HG03521 (cell line): Measurements from ENCODE around the gene PFKP.

Experiments used
- ATAC-seq: cut with Tn5 transposase; IDR thresholded peaks from one replicate; pipeline ENCODE4 v1.9.1; 2021; ENCODE audit warnings: mild to moderate bottlenecking, moderate library complexity; ENCODE audit not compliant: unreplicated experiment

The PFKP gene

DNA sequence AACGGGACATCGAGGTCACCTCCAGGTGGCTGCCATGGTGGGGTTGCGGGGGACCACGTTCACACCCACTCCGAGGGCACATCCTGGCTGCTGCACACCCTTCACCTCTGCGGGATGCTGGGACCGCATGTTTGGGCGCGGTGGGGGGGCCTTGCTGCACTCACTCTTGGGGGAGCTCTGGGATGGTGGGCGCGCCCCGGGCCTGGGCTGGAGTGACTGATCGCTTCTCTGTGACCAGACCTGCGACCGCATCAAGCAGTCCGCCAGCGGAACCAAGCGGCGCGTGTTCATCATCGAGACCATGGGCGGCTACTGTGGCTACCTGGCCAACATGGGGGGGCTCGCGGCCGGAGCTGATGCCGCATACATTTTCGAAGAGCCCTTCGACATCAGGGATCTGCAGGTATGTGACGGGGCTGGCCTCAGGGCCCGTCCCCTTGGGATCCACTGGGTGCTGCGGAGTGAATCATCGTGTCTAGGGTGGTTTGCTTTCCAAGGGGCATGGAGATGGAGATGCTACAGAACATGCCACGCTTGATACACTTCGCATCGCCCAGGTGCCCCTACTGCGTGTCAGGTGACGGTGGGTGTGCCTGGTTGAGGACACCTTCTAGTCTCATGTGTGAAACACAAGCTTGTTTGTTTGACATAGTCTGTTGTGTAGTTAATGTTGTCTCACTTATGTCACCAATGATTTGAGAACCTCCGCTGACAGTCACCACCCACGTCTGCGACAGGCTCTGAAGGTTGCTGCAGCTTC is 62.4 kb downstream of the PFKP start:
- ATAC-seq, result no peak

DNA sequence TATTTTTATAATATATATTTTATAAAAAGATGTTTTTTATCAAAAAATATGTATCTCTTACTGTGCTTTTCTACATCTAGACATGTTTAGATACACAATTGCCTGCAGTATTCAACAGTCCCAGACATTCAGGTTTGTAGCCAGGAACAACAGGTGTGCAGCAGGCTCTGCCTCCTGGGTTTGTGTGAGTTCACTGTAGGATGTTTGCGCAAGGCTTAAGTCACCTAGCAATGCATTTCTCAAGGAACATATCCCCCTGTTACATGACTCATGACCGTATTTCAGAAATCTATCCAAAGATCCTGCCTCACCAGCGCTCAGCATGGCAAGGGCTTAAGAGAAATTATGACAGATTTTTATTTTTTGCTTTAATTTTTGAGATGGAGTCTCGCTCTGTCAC is 63.8 kb downstream of the PFKP start:
- ATAC-seq, result no peak

DNA sequence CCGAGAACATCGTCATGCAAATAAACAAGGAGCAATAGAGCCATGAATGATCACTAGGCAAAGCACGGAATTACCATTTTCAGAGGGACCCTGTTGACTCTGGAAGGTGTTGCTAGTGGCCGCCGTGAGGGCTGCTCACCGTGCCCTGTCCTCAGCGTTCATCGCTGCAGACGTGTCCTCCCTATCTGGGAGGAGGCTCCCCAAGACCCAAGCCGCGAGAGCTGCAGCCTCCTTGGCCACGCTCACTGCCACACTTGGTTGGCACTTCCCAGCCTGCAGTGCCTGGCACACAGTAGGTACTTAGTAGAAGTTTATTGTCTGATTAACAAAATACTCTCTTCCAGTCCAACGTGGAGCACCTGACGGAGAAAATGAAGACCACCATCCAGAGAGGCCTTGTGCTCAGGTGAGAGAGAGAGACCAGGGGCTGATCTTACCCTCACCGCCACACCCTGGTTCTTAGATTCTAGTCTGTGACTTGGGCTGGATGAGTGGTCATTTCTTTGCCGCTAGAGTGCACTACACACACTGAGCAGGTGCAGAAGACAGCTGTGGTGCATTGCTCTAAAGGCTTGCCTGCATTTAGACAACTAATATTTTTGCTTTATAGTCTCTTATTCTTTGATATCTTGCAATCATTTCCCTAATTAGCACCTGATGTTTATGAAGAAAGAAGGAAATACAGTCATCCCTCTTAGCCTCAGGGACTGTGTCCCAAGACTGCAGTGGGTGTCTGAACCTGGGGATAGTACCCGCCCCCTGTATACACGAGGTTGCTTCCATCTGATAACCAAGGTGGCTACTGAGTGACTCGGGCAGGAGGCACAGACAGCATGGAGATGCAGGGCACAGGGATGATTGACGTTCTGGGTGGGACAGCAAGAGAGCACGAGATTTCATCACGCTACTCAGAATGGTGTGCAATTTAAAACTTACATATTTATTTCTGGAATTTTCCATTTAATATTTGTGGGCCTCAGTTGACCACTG is 65.0 kb downstream of the PFKP start:
- ATAC-seq, result no peak

DNA sequence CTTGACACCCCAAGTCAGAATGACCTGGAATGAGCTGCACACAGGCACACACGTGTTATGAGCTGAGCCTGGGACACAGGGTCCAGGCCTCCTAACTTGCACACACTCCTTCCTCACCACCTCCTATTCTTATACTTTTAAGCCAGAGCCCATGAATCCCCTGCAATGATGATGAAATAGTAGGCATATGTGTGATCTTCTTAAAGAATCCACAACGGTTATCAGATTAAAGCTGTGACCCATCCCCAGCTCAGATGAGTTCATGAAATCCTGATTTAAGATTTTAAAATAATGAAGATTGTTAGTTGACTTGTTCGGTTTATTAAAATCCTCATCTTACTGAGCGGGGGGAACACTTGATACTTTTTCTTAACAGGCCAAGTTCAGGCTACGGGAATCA is 66.6 kb downstream of the PFKP start:
- ATAC-seq, result no peak

DNA sequence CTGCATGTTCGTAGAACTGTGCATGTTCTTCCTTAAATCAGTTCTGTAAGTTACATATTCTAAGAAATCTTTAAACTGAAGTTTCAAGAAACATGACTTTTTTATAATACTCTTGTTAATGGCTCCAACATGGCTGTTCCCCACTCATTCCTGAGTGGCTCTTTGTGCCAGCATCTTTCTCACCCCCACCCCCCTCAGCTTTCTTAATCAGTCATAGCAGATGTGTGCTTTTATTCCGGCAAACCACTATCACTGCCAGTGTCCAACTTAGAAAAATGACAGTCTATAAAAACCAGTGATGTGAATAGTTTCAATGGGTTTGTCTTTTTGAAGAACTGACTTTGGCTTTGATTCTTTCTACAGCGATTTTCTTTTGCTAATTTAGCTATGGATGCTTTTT is 67.7 kb downstream of the PFKP start:
- ATAC-seq, result no peak

DNA sequence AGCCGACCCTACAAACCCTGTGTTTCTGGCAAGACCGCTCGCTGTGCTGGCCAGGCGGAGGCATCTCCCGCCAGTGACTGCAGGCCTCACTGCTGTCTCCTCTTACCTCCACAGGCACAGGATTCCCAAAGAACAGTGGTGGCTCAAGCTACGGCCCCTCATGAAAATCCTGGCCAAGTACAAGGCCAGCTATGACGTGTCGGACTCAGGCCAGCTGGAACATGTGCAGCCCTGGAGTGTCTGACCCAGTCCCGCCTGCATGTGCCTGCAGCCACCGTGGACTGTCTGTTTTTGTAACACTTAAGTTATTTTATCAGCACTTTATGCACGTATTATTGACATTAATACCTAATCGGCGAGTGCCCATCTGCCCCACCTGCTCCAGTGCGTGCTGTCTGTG is 69.0 kb downstream of the PFKP start:
- no peak for ATAC-seq

DNA sequence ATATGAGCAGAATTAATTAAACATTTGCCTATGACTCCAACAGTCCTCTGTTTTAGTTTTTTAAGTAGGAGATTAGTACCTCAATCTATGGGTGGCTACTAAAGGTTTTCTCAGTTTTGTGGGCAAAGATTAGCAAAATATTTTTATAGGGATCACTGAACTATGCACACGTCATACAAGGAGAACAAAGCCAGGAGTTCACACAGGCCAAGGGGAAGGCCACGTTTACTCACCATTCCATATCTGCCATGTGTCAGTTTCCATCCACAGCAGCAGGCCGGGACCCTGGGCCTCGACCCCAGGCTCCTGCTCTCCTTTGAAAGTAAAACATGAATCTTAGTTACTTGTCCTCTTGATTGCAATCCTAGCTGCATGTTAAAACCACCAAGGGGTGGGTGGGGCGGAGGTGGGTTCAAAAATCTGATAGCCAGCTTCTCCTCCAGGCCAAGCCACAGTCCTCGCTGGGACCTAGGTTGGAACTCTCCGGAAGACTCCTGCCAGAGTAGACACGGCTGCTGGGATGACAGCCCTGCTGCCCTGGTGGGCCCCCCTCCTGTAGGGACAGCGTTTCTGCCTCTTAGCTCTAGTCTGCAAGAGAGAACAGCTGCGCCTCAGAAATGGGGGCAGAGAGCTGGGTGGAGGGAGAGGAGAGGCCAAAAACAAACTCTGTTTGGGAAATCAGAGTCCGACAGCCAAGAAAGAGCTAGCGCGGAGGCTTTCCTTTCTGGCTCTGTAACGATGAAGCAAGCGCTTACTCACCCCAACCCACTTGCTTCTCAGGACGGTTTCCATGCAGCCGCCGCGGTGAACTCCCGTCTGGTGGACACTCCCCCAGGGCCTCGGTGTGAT is 69.6 kb downstream of the PFKP start:
- no peak for ATAC-seq

DNA sequence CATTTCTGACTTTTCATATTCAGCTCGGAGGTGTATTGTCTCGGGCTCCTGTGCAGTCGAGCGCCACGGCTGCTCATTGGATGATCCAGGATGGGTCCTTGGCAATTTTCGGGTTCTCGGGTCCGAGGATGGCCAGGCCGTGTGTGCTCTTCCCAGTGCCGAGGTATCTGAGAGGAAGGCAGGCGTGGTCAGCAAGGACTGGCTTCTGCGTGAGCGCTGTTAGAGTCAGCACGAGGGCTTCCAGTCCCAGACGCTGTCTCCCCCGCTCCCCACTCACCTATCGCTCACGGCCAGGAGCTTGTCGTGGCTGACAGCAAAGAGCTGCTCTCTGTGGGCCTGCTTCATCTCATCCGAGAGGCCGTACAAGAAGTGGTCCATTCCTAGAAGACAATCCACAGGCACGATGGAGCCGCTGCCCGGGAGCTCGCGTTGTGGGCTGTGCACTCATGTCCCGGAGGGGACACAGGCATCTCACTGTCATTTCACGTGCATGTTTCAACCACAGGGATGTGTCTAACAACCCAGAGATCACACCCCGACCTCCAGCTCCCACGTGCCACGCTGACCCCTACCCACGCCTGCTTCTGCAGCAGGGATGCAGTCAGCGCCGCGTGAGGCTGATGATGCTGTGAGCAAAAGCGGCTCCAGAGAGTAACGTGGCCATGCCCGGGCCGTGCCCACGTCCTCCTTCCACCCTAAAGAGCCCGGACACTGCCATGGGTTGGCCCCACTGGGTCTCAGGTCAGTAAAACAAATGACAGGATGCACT is 70.8 kb downstream of the PFKP start:
- no peak for ATAC-seq

DNA sequence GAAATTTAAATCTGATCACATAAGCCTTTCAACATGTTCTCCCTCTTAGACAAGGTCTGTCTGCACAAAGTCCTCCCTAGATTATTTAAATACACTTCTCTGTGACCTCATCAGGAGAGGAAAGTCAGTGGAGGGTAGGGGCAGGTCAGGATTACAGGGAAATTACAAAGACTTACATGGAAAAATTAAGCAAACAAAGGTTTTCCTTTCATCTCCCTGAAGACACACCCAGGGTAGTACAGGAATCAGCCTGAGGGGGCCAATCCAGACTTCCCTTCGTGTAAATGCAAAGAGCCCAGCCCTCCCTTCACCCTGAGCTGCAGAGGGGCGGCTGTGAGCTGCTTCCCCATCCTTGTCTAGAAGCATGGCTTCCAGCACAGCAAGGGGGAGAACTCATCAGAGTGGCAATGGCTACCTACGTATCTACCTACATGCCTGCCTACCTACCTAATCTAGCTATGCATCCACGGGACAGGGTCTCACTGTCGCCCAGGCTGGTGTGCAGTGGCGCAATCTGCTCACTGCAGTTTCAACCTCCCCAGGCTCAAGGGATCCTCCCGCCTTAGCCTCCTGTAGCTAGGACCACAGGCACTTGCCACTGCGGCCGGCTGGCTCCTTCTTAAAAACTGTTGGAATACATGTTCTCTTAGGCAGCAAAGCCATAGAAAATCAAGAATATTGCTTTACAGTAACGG is 72.0 kb downstream of the PFKP start:
- ATAC-seq, result no peak

DNA sequence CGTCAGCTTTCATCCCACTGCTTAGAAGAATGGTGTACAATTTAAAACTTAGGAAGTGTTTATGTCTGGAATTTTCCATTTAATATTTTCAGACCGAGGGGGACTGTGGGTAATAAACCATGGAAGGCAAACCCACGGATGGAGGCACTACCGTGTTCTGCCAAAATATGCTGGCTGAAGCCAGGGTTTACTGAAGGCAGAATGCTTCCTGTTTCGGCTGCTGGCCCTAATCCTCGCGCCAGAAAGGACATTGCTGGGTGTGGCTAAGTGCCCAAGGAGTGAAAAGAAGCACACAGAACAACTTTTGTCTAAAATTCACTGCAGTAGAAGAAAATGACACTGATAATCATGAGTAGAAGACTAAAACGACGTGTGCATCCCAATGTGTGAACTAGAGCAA is 72.9 kb downstream of the PFKP start:
- ATAC-seq, result no peak

DNA sequence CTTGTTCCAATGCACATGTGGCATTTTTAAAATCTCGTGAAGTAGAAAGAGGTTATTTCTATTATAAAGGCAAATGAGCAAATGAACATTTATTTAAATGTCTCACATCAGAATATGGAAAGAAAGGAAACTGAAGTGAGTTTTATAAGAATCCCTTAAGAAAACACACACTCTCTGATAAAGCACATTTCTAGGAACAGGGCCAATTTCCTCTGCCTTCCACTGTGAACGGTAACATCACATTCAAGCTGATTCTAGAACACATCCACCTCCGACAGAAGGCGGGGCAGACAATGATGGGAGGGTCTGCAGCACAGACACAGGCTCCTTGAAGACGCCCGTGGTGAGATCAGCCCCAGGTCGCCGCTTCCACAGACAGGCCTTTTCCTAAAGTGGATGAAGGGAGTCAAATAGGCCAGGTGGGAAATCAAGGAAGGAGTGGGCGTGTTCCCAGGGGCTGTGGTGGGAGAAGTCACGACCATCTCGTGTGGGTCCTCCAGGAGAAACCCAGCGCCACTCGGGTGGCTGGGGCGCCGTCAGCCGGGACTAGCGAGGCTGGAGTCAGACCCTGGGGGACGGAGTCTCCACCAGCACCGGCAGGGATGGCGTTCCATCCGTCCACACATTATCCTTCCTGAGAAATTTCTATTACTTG is 74.1 kb downstream of the PFKP start:
- ATAC-seq, result no peak

DNA sequence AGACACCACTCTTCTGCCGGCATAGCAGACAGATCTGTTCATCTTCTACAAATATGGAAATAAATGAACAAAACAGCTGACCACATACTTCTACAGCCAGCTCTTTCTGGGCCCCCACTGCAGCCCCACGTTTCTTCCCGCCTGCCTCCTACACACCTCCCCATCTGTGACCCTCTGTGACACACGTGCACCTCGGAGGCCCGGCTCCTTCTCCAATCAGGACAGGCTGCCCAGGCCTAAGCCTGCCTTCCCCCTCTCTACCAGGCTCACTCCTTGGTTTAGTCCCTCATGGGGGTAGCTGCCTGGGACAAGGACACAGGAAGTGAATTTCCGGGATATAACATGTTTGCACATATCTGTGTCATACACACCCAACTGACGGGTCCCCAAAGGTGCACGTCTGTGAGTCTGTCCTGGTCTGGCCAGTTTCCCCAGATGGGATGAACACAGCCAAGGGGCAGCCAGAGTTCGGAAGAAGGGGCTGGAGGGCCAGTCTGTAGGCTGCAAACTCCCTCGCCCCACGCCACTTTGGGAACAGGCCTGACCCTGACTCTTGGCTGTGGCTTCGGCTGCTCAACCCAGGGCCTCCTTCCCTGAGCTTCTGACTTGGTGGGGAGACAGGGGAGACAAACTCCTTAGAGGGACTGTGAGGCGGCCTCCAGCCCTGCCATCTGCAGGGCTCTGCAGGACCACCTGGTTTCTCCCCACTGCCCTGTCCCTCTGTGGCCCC is 75.0 kb downstream of the PFKP start:
- ATAC-seq, result no peak

DNA sequence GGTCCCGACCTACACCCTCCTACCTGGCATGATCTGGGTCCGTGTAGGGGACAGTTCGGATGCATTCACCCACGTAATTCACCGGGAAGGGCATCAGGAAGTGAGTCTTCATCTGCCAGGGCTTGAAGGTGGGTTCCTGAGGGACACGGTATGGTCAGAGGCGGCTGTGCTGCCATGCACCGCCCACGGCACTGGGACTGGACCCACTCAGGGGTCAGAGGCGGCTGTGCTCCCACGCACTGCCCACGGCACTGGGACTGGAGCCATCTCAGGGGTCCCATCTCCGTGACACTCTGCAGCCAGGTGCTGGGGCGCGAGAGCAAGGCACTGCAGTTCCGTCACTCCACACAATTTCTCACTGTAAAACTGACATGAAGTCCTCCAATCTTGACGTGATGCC is 76.0 kb downstream of the PFKP start:
- ATAC-seq, result no peak

DNA sequence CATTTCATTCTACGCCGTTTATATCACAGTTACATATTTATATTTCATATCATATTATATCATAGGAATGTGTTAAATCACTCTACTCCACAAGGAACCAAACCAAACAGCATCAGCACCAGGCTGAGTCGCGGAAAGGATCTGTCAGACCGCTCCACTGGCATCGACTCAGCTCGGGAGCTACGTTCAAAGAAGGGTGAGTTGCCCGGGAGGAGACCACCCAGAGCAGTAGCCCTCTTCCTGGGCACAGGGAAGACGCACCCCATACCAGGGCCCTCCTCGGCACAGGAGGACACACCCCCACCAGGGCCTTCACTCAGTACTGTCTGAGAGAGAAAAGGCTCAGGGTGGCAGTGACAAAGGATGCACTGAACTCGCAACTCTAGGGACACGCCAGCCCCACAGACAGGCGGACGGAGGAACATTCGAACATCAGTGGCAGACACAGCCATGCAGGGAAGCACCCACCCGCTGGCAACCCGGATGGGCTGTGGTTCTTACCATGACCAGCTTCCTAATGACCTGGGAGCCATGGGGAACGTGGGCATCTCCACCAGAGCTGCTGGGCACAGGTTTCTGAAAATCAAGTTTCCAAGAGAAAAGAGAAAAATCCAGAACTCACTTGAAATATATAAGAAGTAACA is 76.6 kb downstream of the PFKP start:
- no peak for ATAC-seq

DNA sequence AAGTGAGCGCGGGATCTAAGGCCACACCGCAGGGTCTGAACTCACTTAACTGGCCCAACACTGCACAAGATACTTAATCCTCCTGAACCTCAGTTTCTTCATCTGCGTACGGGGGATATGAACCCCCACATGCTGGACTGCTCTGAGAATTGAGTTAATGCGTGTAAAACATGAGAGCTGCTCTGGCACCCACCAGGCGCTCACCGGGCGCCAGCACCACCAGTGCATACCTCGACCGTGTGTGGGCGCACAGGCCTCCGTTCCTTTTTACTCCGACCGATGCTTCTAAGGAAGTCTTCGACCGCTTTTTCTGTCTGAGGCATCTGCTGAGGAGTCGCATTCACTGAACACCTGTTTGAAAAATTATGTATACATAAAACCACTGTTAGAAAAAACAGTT is 78.0 kb downstream of the PFKP start:
- ATAC-seq, result no peak

DNA sequence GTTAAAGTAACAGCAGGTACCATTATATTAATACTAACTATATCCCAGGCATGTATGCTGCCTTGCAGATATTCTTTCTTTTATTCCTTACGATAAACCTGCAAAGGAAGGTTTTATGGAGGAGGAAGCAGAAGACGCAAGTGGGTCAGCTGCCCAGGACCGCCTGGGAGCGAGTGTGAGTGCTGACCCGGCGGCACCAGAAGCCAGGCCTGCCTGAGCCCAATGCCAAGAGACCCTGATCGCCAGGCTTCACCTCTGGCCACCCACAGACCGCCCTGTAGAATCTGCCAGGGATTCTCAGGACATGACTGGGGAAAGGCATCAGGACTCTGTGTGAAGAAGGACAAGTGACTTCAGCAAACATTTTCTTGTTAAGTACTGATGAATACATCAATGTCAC is 78.9 kb downstream of the PFKP start:
- no peak for ATAC-seq

DNA sequence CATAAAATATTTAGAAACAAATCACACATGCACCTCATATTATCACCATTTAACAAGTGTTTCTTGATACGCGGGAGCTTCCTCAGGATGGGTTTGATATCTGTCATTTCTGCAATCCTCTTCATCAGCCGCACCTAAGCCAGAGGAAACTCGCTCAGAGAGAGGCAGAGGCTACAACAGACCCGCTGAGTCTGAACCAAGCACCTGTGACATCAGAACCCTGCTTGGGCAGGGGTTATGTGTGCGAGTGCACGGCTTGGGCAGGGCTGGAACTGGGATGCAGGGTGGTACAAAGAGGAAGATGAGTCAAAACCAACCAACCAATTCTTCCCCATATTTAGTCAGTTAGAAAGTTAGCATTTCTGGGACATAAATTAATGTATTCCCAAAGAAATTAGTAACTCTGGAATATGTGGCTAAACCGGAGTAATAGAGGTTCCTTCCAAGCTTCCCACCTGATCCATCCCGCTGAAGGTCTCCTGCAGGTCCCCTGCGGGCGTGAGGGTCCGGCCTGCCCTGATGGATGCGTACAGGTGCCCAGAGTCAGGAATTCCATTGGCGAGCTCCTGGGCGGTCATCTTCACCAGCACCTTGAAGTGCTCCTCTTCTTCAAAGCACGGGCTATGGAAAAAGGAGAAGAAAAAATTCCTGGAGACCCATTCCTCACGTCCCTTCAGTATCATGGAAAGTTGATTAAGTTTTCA is 79.9 kb downstream of the PFKP start:
- no peak for ATAC-seq

DNA sequence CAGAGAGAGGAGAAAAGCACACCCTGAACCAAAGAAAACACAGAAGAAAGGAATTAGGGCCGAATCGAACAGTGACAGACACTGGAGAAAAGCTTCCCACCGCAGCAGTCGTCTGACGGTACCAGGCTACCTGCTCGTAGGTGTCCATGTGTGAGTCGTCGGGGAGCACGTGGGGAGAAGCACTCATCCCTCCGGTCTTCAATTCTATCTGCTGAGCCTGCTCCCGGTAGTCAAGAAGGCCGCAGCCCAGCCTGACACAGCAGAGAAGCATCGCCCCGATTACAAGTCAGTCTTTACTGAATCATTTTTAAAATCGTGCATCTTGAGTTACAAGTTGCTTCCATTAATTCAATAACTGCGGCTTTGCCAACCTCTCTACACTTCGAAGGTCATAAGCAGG is 80.7 kb downstream of the PFKP start:
- ATAC-seq, result no peak
